ENCODE measurements around the gene SLC6A19.

DNA sequence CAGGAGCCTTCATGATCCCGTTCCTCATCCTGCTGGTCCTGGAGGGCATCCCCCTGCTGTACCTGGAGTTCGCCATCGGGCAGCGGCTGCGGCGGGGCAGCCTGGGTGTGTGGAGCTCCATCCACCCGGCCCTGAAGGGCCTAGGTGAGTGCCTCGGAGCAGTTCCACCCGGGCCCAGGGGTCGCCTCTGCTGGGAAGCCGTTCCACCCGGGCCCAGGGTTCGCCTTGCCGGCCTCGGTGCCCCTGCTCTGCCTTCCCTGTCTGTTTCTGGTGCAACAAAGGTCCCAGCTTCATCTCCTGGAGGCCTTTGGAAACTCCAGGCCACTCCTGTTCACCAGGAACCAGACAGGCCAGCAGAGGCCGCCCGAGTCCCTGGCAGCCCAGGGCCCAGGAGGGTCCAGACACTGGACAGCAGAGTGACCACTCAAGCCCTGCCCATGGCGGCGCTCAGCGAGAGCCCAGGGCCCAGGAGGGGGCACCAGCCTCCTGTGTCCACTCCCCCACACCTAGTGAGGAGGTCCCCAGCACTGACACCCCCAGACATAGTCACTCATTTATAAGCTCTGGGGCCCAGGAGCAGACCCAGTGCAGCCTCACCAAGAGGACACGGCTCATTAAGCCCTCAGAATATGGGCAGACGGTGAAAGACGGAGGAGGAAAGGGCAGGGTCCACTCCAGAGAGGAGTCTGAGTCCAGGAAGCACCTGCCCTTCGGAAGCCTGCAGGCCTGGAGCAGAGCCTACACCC, 7.5 kb downstream of the SLC6A19 start:
- TF ChIP-seq CTCF (IDR thresholded peaks at IDR 0.05) (peak in 3 of 4 experiments; percentile 32 to 56 (median 37)), POLR2A (IDR thresholded peaks at IDR 0.05) (no peak), POLR2AphosphoS5 (IDR thresholded peaks at IDR 0.05) (no peak)

All from prostate gland (tissue), 2 donors.